Stimulated activated CD4-positive, alpha-beta T cell treated with anti-CD3 and anti-CD28 coated beads, Interleukin-15, amount 100 ng/mL, for 24 hours (primary cell): Measurements from ENCODE around the gene SFRP5.

Experiments
- DNase-seq: peaks from one replicate; pipeline ENCODE4 v3.0.0-alpha.2; 2020

SFRP5 gene

GRCh38 chr10:97734021-97734420, 37.8 kb downstream of the SFRP5 start:
- no peak for DNase-seq

- no peak for DNase-seq
Observed at GRCh38 chr10:97733256-97733655, 38.5 kb downstream of the SFRP5 start.

- DNase-seq: no peak
Observed at GRCh38 chr10:97732052-97732359, 39.8 kb downstream of the SFRP5 start.

GRCh38 chr10:97731346-97732051, 40.3 kb downstream of the SFRP5 start:
- peak; percentile 67 for DNase-seq

GRCh38 chr10:97729014-97729413, 42.8 kb downstream of the SFRP5 start:
- no peak for DNase-seq

GRCh38 chr10:97726636-97727178, 45.1 kb downstream of the SFRP5 start:
- no peak for DNase-seq

- DNase-seq: no peak
Observed at GRCh38 chr10:97724341-97724941, 47.4 kb downstream of the SFRP5 start.

GRCh38 chr10:97723001-97723400, 48.8 kb downstream of the SFRP5 start:
- no peak for DNase-seq

GRCh38 chr10:97721871-97722780, 49.7 kb downstream of the SFRP5 start:
- DNase-seq: no peak

- no peak for DNase-seq
Observed at GRCh38 chr10:97719602-97720001, 52.2 kb downstream of the SFRP5 start.

- no peak for DNase-seq
Observed at GRCh38 chr10:97718659-97719142, 53.1 kb downstream of the SFRP5 start.

GRCh38 chr10:97718178-97718577, 53.6 kb downstream of the SFRP5 start:
- DNase-seq: no peak

- no peak for DNase-seq
Observed at GRCh38 chr10:97717627-97718026, 54.2 kb downstream of the SFRP5 start.
